Urinary bladder (tissue), 4 donors: ENCODE data around the gene C4orf54. TPM values are rescaled to one million over a fixed set of nuclear protein-coding genes. Genes with fewer than 3 reads are reported as not detected.

Source experiments
- DNase-seq: peaks from one replicate; pipeline ENCODE4 v3.0.0-alpha.2; 2015; ENCODE audit errors: extremely low spot score
- H3K27ac ChIP-seq: one replicate; pipeline ENCODE4 v1.5.1; 2013; ENCODE audit warnings: low read depth, mild to moderate bottlenecking, moderate library complexity
- H3K36me3 ChIP-seq: one replicate; pipeline ENCODE4 v1.6.1; 2013; ENCODE audit warnings: mild to moderate bottlenecking, moderate library complexity; ENCODE audit not compliant: insufficient read depth
- H3K4me1 ChIP-seq: one replicate; pipeline ENCODE4 v1.6.1; 2013; ENCODE audit warnings: mild to moderate bottlenecking, moderate library complexity; ENCODE audit not compliant: insufficient read depth
- H3K4me3 ChIP-seq: one replicate; pipeline ENCODE4 v1.5.1; 2013; ENCODE audit warnings: low read depth, low read length
- WGBS: extraction: QIAGEN DNeasy Blood & Tissue Kit; methylation state at CpG from one replicate; pipeline ENCODE4 v1.1.7; 2013; 5-methylcytosine and 5-hydroxymethylcytosine counted together
- polyA plus RNA-seq: library from polyadenylated mRNA; stranded (reverse); fragments of 200-250 nt; gene quantifications from one replicate; pipeline ENCODE4 v1.2.3, GENCODE V29; 2013
- total RNA-seq: library from RNA; depleted of rRNA; stranded (reverse); fragments of >200 nt; gene quantifications from one replicate; pipeline ENCODE4 v1.2.3, GENCODE V29; 2014
- donor health status: healthy with polysubstance abuse.
- donor health status: healthy.

Gene C4orf54
- total and polyA plus RNA-seq, 2 donors: 0.10 to 10.1 TPM

DNA sequence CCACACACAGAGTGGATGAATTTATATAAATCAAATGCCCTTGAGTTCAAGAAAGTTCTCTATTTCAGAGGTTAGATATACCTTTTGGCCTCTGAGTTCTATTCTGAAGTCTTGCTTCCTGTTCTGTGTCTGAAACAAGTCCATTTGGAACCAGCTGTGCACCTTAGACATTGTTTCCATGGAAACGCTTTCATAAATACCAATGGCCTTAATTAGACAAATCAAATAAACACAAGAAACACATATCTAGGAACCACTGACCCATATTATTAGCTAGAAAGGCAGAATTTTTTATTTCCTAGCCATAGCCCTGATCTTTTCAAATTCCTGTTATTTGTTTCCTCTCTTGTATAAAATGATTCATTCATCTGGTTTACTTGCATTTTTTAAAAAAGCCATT lies 8.4 kb upstream of the C4orf54 start:
- 63% methylated on average over 1 of the region's 1 CpG for WGBS
- Histone ChIP-seq H3K27ac (no peak overlapping the region), H3K4me1 (no peaks in the 10 kb centered on the region), H3K4me3 (no peak overlapping the region), H3K36me3 (no peaks in the 10 kb centered on the region)
- no peak for DNase-seq

DNA sequence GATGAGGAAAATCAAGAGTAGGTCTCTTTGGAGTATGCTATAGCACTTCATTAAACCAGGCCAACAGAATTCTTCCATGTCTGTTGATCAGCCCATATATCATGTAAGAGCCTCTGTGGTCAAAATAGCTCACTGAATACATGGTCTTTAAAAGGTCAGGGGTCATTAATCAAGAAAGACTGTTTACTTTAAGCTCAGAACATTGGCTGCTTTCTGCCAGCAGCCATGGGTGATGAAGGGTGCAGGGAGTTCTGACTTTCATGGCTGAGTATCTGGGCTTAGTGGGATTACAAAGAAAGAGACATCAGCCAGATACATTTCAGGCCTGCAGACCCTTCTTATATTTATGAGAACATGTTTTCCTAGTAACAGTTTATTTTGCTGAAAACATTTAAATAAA lies 7.1 kb upstream of the C4orf54 start:
- DNase-seq: no peak
- H3K27ac ChIP-seq: no peak overlapping the region

DNA sequence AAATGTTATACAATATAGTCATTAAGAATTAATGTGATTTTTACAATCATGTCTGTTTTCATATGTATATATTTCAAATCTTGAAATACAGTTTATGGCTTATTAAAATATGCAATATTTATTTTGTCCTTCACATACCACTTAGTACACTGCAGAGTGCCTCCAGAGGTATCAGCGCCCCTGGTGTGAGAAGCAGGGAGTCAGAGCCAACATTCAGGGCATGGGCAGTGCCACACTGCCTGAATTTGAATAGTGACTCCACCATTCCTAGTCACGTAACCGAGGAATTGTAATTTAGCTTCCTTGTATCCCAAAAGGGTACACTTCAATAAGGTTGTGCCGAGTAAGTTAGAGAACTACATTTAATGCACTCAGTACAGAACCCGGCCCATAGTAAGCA lies 4.3 kb upstream of the C4orf54 start:
- no peaks in the 10 kb centered on the region for H3K36me3 ChIP-seq
- DNase-seq: no peak
- WGBS: 90% methylated on average over 5 of the region's 5 CpGs
- no peaks in the 10 kb centered on the region for H3K4me1 ChIP-seq
- H3K4me3 ChIP-seq: no peak overlapping the region
- no peak overlapping the region for H3K27ac ChIP-seq

More for the DNA sequence above, 7.1 kb upstream of the C4orf54 start:
- Histone ChIP-seq H3K4me3 (no peak overlapping the region), H3K36me3 (no peaks in the 10 kb centered on the region), H3K4me1 (no peaks in the 10 kb centered on the region)

DNA sequence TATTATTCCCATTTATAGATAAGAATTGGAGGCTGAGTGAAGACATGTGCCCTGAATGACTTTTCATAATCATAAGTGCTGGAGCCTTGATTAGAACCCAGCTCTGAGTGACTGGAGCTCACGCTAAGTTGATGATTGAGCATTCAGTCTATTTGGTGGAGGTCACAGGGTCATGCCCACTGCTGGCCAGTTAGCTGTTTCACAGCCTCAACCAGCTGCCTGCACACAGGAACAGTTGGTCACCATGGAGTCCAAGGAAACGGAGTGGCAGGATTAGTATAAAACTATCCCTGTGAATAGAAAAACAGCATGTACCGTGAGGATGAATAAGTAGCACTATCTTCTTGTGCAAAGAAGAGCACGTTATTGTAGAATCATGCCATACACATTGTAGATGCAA lies 1.0 kb upstream of the C4orf54 start:
- 71% methylated on average over 4 of the region's 4 CpGs for WGBS
- Histone ChIP-seq H3K4me3 (no peak overlapping the region), H3K4me1 (no peaks in the 10 kb centered on the region), H3K27ac (no peak overlapping the region), H3K36me3 (no peaks in the 10 kb centered on the region)
- DNase-seq: no peak

DNA sequence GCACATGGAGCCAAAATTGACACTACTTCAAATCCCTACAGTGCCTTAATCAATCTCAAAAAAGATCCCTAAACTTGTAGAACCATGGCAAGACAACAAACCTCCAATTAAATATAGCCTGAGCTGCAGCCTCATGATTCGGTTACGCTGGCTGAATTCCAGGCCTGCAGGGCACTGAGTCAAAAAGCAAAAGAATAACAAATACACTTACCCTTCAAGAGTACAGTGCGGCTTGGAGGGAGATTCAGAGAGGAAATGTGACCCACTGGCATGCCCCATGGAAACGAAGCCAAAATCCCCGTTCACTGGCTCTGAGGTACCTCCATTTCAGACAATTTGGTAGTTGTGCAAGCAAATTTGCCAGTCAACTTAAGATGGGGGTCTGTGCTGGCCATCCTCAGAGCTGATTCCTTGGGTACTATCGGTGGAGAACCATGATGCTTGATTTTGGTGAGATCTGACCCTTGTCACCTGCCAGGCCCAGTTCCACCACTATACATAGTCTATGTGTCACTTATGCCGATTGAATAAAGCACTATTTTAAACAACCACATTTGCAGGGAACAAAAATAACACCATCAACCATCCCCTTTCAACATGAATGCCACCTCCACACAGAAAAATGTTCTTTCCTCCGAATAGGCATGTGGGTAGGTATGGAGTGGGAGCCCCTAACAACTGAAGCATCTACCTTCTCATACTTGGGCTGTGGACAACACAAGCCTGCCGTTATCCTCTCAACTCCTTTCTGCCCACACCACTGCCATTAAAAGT lies 2.1 kb downstream of the C4orf54 start:
- H3K27ac ChIP-seq: no peak overlapping the region
- no peak for DNase-seq
- 52% methylated on average over 9 of the region's 9 CpGs for WGBS
- no peaks in the 10 kb centered on the region for H3K36me3 ChIP-seq
- H3K4me1 ChIP-seq: no peaks in the 10 kb centered on the region
- no peak overlapping the region for H3K4me3 ChIP-seq

DNA sequence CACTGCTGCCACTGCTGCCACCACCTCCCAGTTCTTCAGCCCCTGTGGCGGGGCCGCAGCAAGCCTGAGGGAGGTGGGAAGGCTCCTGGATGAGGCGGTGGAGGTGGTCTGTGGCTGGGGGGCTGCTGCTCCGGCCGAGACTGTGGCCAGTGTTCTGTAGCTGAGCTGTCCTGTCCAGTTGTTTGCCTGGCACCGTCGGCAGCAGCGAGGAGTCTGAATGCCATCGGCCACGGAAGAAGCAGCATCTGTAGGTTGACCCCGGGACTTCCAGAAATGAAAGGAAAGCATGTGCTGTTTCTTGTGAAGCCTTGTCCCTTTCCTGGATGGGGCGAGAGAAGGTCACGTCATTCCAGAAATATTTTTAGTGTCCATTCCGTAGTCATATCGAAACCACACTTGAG lies 3.3 kb downstream of the C4orf54 start:
- Histone ChIP-seq H3K27ac (no peak overlapping the region), H3K36me3 (no peaks in the 10 kb centered on the region), H3K4me1 (no peaks in the 10 kb centered on the region), H3K4me3 (no peak overlapping the region)
- WGBS: 86% methylated on average over 15 of the region's 15 CpGs
- no peak for DNase-seq

DNA sequence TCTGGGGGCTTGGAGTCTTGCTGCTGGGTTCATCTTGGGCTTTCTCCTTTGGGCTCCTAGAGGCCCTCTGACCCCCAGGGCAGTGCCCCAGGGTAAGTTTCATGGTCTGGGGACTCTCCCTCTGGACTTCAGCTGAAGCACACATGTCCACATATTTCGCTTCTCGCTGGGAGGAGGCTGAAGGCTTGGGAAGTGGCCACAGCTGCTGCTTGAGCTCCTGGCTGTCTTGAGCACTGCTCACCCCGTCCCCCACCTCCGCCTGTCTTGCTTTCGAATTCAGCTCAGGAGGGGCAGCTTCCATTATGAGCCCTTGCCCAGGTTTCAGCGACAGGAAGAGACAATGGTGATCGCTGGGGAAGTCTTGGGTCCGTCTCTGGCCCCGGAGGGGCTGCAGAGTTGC lies 3.7 kb downstream of the C4orf54 start:
- no peak overlapping the region for H3K27ac ChIP-seq
- H3K36me3 ChIP-seq: no peaks in the 10 kb centered on the region
- H3K4me3 ChIP-seq: no peak overlapping the region
- no peaks in the 10 kb centered on the region for H3K4me1 ChIP-seq
- DNase-seq: no peak
- WGBS: 93% methylated on average over 9 of the region's 9 CpGs

DNA sequence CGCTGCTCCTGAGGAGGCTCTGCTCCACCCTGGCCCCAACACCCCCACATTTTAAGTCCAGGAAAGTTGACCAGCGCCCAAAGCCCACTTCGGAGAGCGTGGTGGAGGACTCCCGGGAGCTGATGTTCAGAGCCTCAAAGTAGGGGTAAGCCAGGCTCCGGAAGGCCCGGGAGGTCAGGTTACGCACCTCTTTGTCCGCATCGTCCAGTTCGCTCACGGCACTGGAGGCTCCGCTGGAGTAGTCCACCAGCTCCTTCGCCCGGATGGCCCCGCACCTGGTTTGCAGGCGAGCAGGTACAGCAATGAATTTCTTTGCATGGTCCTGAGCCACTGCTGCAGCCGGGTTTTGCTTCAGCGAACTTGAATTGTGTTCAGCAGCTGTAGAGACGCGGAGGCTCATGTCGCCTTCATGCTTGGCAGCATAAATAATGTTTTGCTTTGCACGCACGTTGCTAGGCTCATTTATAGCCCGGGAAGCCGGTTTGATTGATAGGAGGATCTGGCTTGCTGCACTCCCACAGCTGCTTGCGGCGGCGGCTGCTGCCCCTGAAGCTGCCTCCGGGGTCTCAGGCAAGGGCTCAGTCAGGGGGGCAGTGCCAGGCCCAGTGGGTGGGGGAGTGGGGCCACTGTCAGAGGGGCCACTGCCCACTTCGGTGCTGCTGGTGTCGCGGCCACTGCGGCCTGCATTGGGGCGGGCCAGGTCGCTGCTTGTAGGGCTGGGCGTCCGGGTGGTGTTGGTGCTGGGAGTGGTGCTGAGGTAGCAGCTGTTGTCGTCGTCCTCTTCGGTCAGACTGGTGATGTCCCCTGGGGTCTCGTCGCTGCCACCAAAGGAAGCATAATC lies 4.8 kb downstream of the C4orf54 start:
- no peak for DNase-seq
- Histone ChIP-seq H3K4me3 (no peak overlapping the region), H3K27ac (no peak overlapping the region), H3K4me1 (no peaks in the 10 kb centered on the region), H3K36me3 (no peaks in the 10 kb centered on the region)
- 95% methylated on average over 43 of the region's 43 CpGs for WGBS

DNA sequence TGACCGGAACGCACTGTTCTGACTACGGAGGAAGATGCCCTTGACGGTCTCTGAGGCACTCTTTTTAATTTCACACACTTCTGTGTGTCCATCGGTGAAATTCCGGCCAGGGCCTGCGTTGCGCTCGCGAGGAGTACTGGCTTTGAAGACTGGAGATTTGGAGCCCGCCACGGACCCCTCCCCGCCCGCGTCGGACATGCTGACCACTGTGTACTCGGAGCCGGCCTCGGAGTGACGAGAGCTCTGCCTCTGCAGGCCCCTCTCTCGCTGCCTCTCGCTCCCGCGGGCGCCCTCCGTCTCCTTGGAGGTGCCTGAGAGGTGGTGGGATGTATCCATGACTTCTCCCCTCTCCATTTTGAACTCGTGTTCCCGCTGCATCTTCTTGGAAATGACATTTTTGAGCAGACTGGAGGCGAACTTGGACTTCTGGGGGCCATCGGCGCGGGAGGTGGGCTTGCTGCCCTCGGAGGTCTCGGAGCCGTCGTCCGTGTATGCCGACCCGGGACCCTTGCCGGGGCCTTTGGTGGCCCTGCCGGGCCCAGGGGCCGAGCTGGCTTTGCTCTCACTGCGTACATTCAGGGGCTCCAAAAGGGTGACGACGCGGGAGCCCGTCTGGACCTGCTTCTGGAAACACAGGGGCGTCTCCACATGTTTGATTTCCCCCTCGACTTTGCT lies 5.7 kb downstream of the C4orf54 start:
- no peak overlapping the region for H3K4me3 ChIP-seq
- H3K4me1 ChIP-seq: no peaks in the 10 kb centered on the region
- WGBS: 97% methylated on average over 49 of the region's 49 CpGs
- H3K27ac ChIP-seq: no peak overlapping the region
- no peaks in the 10 kb centered on the region for H3K36me3 ChIP-seq
- DNase-seq: no peak

DNA sequence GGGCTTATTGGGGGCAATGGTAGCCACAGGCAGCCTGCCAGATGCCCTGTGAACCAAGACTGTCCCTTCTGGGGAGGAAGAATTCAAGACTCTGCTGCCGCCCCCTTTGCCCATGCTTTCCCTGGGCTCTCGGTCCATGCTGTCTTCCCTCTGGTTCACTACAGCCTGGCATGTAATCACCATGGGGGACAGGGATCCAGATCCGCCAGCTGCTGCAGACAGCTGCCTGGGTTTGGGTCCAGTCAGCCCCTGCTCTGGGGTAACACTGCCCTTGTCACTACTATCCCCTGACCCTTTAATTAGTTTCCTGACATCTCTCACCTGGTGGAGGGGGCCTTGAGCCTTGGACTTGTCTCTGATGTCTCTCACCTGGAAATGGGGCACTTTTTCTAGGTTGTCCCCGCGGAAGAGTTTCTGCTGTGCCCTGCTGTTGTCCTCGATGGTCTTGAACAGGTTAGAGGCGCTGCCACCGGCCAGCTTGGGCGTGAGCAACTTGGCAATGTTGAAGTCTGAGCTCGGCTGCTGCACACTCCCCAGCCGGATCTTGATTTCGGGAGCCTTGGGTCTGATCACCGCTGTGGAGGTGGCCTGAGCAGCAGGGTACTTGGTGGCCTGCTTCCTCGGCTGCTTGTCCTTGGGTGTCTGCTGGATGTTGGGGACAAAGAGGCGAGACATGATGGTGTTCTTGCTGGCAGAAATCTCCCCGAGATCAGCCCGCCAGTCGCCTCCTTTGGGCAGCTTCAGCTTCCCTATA lies 6.4 kb downstream of the C4orf54 start:
- no peak overlapping the region for H3K27ac ChIP-seq
- no peaks in the 10 kb centered on the region for H3K4me1 ChIP-seq
- H3K36me3 ChIP-seq: no peaks in the 10 kb centered on the region
- no peak for DNase-seq
- WGBS: 94% methylated on average over 18 of the region's 18 CpGs
- no peak overlapping the region for H3K4me3 ChIP-seq

DNA sequence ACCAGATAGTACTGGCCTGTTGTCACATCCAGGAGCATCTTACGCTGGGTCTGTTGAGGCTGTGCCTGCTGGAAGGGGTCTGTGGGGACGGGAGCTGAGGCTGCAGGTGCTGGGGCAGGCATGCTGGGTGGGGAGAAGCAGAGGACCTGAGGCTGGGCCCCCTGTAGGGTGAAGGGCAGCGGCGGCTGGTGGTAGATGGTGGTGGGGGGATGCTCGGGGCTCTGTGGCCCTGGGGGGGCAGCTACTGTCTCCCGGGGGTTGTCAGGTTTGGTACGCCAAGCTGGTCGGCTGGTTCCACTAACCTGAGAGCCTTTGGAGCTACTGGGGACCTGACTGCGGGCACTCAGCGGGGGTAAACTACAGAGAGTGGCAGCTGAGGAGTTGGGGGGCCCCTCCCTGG lies 7.8 kb downstream of the C4orf54 start:
- Histone ChIP-seq H3K36me3 (no peaks in the 10 kb centered on the region), H3K4me3 (no peak overlapping the region), H3K4me1 (no peaks in the 10 kb centered on the region), H3K27ac (no peak overlapping the region)
- WGBS: 95% methylated on average over 10 of the region's 10 CpGs
- no peak for DNase-seq

DNA sequence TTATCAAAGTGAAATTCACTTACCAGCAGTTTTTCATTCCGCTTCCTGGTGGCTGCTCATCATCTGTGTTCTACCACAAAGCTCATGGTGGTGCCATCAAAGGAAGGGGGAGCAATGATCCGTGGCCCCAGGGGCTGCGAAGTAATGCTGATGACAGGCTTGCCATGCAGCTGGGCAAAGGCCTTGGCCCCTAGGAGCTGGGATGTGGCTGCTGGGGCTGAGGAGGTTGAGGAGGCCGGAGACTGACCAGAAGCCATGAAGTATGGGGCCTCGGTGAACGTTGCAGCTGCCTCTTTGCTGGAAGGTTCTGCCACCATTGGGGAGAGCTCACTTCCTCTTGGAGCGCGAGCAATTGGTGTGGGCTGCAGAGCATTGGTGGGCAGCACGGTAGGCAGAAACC lies 8.4 kb downstream of the C4orf54 start:
- Histone ChIP-seq H3K36me3 (no peaks in the 10 kb centered on the region), H3K4me1 (no peaks in the 10 kb centered on the region), H3K27ac (no peak overlapping the region), H3K4me3 (no peak overlapping the region)
- DNase-seq: no peak
- WGBS: 92% methylated on average over 9 of the region's 9 CpGs

DNA sequence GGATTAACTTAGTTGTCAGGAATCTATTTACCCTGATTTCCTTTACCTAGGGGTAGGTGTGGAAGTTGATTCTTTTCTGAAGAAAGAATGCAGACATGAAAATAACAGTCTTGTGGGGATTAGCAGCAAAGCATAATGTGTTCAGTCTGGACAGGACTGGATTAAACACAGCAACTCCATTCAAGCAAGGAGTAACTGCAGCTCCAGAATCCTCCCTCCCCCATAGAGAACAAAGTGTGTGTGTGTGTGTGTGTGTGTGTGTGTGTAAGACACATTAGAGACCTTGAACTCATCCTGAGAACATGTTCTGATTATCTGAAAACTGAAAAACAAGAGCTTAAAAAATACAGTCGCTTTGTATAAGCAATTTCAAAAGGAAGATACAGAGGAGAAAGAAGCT lies 9.3 kb downstream of the C4orf54 start:
- Histone ChIP-seq H3K36me3 (no peaks in the 10 kb centered on the region), H3K27ac (no peak overlapping the region), H3K4me1 (no peaks in the 10 kb centered on the region), H3K4me3 (no peak overlapping the region)
- DNase-seq: no peak
- 44% methylated on average over 1 of the region's 1 CpG for WGBS
